C4-2B (cell line): Measurements from ENCODE around the gene MEG3.

Experiments used
- ZFX ChIP-seq: fragments of 450-650 bp; IDR thresholded peaks from 2 replicates; pipeline ENCODE4 v1.6.1; 2017
- TF ChIP-seq, protein P1 (sequence below): fragments of 450-650 bp; conservative IDR thresholded peaks from 2 replicates; pipeline ENCODE4 v1.5.1; 2017; ENCODE audit warnings: mild to moderate bottlenecking

GRCh38 chr14:100879194-100879593 is 53.3 kb downstream of the MEG3 start:
- TF ChIP-seq, protein P1, sequence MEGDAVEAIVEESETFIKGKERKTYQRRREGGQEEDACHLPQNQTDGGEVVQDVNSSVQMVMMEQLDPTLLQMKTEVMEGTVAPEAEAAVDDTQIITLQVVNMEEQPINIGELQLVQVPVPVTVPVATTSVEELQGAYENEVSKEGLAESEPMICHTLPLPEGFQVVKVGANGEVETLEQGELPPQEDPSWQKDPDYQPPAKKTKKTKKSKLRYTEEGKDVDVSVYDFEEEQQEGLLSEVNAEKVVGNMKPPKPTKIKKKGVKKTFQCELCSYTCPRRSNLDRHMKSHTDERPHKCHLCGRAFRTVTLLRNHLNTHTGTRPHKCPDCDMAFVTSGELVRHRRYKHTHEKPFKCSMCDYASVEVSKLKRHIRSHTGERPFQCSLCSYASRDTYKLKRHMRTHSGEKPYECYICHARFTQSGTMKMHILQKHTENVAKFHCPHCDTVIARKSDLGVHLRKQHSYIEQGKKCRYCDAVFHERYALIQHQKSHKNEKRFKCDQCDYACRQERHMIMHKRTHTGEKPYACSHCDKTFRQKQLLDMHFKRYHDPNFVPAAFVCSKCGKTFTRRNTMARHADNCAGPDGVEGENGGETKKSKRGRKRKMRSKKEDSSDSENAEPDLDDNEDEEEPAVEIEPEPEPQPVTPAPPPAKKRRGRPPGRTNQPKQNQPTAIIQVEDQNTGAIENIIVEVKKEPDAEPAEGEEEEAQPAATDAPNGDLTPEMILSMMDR = no peak
- no peak for TF ChIP-seq ZFX
